Fibroblast of skin of right quadriceps (primary cell): ENCODE results near the gene TRAF2.

Source experiments
- DNase-seq: peaks from one replicate; pipeline ENCODE4 v3.0.0-alpha.2; 2013

Gene TRAF2

DNA sequence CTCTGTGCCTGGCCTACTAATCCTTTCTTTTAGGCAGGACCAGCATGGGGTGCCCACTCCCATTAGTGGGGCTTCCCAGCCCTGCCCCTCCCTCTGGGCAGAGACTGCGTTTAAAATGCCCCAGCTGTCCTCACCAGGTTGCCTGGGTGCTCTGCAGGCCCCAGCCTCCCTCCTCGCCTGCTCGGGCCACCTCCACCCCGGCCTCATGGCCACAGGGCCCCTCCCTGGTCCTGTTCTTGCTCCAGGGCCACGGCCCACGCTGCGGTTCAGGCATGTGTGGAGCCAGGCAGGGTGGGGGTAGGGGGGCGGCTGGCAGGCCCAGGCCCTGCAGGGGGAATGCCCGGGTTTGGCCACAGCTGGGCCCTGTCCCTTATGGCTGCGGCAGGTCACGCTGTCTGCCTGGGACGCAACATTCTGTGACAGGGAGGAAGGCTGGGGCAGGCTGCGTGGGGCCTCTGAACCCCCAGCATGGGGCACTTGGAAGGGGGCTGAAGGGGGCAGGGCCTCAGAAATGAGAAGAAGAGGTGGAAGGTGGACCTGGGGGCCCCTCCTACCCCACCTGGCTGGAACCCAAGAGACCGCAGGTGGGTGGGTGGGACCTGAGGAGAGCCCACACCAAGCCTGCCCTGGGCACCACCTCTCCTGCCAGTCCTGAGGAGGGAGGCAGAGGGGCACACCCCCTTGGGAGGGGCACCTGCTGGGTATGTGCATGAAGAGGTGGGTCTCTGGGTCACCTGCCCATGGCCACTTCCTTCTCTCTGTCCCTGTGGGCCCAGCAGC lies 65.4 kb downstream of the TRAF2 start, which contains the start of gene LCN12:
LCN12 (plus strand) TSS at position 733 of the 780 bp plus-strand sequence. CDS start 55 bp downstream, outside the sequence.
- no peak for DNase-seq

DNA sequence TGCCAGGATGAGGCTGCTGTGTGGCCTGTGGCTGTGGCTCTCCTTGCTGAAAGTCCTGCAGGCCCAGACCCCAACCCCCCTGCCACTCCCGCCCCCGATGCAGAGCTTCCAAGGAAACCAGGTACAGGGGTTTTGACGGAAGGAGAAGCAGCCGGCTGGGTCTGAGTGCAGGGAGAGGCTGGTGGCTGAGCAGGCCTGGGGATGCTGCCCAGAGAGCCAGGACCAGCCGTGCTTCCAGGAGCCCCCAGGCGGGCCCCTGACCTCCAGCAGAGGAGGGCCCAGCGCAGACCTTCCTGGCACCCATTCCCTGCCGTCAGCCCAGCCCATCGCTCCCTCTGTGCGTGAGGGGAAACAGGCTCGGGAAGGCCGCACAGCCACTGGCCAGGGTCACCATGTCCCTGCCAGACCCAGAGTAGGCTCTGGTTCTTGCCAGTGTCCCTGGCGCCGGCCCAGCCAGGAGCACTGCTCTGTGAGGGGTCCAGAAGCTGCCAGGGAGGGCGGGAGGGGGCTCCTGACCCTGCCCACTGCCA lies 66.1 kb downstream of the TRAF2 start:
- no peak for DNase-seq

DNA sequence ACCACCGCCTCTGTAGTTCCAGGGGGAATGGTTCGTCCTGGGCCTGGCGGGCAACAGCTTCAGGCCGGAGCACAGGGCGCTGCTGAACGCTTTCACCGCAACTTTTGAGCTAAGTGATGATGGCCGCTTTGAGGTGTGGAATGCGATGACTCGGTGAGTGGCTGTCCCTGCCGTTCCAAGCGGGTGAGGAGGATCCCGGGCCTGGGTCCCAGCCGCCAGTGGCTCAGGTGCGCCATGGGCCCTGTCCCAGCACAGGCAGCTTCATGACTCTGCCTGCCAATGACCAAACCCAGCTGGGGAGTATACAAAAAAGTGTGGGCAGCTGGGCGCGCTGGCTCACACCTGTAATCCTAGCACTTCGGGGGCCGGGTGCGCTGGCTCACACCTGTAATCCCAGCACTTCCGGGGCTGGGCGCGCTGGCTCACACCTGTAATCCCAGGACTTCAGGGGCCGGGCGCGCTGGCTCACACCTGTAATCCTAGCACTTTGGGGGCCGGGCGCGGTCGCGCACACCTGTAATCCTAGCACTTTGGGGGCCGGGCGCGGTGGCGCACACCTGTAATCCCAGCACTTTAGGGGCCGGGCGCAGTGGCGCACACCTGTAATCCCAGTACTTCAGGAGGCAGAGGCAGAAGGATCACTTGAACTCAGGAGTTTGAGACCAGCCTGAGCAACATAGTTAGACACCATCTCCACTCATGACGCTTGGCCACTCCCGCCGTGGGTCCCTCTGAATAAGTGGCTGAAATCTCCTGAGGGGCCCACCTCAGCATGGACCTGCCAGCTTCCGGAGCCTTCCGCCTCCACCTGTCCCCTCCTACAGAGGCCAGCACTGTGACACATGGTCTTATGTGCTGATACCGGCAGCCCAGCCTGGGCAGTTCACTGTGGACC lies 66.8 kb downstream of the TRAF2 start:
- DNase-seq, result no peak

DNA sequence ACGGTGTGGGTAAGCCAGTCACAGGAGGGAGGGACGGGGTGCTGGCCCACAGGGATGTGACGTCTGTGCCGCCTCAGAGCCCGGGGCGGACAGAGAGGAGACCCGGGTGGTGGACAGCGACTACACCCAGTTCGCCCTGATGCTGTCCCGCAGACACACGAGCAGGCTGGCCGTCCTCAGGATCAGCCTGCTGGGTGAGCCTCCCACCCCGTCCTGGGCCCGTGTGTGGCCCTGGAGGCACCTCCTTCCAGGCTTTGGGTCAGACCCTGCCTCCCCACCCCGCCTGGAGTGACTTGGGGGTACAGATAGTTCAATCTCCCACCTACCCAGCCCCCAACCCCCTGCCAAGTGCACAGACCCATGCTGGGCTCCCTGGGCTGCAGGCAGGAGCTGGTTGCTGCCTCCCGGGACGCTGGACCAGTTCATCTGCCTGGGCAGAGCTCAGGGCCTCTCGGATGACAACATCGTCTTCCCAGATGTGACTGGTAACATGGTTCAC lies 67.5 kb downstream of the TRAF2 start:
- DNase-seq, result no peak

DNA sequence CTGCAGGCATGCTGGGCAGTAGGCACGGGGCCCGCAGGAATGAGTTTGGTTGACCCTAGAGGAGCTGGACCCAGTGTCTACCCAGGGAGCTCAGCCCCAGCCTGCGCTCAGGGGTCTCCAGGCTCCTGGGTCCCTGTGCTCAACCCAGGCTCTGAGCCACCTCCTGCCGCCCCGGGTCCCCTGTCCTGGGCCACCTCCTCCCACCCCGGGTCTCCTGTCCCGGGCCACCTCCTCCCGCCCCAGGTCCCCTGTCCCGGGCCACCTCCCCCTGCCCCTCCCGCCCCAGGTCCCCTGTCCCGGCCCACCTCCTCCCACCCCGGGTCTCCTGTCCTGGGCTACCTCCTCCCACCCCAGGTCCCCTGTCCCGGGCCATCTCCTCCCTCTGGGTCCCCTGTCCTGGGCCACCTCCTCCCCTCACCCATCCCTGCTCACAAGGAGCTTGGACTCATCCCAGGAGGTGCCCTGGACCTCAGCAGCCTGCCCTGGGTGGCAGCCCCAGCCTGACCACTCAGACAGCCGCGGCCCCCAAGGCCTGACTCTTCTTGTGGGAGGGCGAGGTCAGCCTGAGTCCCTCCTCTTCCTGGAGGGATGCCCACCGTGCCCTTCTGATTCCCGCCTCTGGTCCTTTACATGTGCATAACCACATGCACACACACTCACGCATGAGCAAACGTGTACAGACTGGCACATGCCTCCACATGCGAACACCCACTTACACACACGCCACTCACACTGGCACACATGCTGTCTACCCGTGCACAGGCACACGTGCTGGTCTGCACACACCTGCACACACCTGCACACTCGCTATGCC lies 68.2 kb downstream of the TRAF2 start:
- DNase-seq, result no peak

DNA sequence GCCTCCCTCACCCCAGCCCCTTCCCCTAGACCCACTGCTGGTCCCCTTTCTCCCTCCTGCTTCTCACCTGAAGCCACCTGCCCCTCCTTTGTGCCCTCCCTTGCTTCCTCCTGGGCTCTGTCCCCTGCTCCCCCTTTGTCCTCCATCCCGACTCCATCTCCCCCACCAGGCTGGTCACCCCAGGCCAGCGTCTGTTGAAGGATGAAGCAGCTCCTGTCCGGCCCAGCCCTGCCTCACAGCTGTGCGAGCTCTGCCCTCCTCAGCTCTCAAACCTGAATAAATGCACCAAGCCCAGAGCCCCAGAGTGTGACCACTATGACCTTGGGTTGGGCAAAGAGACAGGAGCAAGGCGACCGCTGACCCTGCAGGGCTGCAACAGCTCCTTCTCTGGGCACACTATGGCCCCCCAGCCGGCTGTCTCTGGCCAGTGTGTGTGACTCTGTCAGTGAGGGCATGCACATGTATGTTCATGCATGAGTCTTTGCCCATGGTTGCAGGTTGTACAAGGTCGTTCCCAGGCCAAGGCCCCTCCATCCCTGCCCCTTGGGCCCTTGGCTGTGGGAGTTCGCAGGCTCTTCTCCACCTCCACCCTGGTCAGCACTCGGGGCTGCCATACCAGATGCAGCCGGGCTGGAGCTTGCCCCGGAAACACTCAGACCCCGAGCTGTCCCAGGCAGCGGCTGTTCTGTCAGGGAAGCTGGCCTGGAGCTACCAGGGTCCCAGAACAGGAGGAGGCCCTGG lies 69.1 kb downstream of the TRAF2 start:
- no peak for DNase-seq

DNA sequence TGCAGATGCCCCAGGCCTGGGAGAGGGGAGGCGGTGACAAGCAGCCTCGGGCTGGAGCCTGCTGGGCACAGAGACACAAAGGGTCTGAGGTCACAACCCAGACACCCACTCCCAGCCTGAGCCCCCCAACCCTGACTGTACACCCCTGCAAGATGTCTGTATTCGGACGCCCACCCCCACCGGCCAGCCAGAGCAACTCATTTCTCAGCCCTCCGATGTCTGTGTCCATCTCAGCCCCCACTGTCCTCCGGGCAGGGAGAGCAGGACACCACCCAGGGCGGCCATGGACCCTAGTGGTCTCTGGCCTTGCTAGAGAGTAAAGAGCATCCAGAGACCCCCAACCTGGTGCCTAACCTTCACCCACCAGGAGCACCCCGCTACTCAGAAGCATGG lies 69.6 kb downstream of the TRAF2 start:
- DNase-seq, result no peak

DNA sequence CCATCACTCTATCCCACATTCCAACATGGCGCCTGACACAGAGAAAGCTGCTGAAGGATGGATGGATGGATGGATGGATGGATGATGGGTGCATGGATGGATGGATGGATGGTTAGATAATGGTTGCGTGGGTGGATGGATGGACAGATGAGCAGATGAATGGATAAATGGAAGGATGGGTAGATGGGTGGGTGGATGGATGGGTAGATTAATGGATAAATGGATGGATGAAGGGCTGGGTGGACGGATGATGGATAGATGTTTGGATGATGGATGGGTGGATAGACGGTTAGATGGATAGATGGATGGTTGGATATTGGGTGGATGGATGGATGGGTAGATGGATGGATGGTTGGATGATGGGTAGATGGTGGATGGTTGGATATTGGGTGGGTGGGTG lies 70.3 kb downstream of the TRAF2 start:
- DNase-seq, result no peak

DNA sequence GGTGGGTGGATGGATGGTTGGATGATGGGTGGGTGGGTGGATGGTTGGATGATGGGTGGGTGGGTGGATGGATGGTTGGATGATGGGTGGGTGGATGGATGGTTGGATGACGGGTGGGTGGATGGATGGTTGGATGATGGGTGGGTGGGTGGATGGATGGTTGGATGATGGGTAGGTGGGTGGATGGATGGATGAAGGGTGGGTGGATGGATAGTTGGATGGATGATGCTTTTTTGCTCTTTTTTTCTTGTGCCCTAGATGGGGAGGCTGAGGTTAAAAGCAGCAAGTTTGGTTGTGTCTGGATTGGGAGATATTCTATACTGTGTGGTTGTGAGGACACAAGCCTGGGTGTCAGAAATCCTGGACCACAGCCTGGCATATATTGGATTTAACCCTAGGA lies 71.1 kb downstream of the TRAF2 start:
- DNase-seq, result no peak

DNA sequence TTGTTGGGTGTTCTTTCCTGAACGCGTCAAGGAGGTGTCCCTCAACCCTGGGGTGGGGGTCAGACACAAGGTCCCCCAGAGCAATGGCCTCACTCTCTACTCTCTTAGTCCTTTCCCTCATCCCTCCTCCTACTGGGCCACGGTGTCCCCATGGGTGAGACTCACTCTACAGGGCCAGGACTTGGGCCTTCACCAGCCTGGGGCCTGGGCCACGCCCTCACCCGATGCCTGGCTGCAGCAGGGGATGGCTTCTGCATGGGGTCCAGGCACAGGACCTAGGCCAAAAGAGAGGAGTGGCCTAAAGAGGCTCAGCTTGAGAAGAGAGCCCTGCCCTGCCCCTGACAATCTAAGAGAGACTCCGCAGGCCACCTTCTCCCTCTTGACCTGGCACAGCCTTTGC lies 71.6 kb downstream of the TRAF2 start:
- no peak for DNase-seq

DNA sequence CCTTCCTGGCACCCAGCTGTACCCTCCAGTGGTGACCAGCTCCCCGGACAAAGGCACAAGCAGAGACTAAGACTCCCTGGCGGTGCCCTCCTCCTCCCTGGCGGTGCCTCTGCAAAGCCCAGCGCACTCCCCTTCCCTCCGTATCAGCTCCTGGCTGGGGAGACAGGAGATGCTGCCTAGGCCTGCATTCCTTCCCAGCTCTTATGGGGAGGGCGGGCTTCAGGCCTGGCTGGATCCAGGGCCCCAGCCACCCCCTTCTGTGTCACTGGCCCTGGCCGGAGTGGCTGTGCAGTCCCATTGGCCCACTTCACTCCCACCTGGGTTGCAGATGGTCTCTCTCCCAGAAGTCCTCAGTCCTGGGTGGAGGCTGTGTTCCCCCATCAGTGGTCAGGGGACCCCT lies 72.2 kb downstream of the TRAF2 start:
- no peak for DNase-seq

DNA sequence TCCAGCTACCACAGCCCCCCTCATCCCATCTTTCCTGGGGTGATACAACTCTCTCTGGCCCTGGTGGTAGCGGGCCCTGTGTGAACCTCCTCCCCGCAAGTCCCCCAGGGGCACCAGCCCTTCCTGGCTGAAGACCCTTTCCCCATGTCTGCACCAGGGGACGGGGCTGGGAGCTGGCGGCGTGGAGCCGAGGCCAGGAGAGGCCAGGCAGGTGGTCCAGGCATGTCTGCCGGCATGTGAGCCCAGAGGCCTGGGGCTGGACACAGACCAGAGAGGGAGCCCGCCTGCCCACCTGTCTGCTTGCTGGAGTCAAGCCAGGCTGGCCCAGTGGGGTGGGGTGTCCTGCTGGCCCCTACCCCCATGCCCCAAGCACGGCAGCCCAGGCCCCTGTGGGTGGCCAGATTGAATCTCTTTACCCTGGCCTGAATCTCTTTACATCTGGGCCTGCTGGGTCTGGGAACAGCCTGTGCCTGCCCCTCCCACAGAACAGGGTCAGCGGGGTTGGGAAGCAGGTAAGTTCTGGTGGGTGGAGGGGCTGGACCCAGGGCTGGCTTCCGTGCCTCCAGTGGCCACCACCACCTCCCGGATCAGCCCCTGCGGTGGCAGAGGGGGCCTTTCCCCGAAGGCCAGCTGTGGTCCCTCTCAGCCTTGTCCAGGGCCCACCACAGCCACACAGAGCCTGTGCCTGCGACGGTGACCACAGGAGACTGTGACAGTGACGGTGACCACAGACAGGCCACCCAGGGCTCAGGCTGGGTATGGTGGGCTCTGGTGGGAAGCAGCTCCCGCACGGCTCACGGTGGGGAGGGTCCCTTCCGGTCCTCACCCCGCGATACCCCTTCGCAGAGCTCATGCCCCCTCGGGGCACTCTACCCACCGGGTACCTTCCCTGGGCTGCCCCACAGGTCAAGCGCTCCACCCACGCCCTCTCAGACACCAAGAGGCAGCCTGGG lies 72.9 kb downstream of the TRAF2 start:
- no peak for DNase-seq

DNA sequence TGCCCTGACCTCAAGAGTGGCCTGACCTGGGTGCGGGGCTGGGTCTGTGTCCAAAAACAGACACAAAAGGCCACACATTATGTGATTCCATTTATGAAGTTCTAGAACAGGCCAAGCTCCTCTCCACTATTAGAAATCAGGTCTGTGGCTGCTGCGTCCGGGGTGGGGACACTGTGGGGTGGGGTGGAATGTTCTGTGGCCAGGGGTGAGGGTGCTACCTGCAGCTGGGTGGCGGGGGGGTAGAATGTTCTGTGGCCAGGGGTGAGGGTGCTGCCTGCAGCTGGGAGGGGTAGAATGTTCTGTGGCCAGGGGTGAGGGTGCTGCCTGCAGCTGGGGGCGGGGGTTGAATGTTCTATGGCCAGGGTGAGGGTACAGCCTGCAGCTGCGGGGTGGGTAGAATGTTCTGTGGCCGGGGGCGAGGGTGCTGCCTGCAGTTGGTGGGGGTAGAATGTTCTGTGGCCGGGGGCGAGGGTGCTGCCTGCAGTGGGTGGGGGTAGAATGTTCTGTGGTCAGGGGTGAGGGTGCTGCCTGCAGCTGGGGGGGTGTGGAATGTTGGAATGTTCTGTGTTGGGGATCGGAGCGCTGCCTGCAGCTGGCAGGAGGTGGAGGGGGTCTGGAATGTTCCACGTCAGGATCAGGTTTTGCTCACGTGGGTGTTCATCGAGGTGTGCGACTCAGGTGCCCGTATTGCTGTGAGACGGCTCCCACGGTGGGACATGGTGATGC lies 74.1 kb downstream of the TRAF2 start:
- no peak for DNase-seq

DNA sequence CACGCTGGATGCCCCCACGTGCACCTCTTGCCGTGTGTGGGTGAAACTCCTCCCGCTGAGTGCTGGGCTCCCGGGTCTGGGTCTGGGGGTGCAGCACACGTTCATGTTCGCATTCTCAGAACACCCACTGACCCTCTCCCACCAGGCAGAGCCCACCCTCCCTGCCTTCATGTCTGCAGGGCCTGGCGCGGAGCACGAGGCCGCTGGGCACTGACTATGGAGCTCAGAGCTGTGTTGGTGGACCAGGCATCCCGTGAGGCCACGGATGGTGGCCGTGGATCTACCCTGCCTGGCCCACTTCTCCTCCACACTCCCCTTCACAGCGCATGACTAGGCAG lies 74.6 kb downstream of the TRAF2 start:
- DNase-seq, result no peak

DNA sequence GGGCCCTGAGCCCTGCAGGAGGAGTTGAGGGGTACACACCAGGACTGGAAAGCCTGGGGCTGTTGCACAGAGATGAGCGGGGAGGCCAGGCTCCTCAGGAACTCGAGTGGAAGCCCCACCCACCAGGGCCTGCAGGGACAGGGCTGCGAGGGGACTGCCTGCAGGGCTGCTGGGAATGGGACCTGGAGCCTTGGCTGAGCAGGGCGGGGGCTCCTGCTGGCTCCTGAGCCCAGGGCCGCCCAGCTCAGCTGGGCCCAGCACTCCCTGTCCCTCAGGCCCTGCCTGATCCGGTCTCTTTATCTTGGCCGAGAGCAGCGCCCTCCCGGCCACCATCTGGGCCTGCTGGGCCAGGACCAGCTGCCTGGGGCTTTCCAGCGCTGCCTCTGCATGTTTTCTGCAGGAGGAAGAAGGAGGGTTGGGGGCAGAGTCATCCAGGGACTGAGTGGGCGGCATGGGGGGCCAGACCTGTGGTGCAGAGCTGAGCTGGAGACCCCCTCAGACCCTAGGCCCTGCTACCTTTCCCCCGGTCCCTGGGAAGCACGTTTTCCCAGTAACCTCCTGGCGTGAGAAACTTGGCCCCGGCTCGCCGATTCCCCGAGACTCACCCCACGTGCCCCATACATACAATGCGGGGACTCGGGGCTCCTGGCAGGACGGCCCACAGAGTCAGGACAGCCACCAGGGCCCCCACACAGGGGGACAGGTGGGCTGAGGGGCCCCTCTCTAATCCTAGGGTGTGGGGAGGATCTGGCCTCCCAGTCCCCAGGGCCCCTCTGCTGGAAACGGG lies 75.2 kb downstream of the TRAF2 start:
- DNase-seq, result no peak

DNA sequence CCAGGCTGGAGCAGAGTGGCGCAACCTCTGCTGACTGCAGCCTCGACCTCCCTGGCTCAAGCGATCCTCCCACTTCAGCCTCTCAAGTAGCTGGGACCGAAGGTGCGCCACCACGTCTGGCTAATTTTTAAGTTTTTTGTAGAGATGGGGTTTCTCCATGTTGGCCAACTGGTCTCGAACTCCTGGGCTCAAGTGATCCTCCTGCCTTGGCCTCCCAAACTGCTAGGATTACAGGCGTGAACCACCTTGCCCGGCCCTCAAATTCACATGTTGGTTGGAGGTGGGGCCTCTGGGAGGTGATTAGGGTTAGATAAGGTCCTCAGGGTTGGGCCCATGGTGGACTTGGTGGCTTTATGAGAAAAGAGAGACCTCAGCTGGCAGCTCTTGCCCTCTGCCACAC lies 75.8 kb downstream of the TRAF2 start:
- DNase-seq, result no peak

DNA sequence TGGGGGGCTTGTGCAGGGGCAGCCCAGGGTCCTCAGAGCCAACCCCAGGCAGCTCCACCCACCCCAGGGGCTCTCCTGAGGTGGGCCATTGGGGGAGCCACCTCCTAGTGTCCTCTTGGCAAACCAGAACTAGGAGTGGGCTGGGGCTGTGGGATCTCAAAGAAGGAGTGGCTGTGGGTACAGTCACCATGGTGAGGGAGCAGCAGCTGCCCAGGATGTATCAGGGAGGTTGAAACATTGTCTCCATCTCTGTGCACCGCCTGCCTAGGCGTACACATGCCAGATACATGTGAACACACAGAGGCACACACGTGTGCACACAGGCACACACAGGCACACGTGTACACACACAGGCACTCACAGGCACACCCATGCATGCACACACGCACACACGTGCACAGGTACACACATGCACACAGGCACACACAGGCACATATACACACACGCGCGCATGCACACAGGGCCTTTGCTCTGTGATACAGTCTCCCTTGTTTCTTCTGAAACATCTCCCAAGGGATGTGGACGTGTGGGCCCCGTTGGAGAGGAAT lies 76.5 kb downstream of the TRAF2 start:
- DNase-seq, result no peak

DNA sequence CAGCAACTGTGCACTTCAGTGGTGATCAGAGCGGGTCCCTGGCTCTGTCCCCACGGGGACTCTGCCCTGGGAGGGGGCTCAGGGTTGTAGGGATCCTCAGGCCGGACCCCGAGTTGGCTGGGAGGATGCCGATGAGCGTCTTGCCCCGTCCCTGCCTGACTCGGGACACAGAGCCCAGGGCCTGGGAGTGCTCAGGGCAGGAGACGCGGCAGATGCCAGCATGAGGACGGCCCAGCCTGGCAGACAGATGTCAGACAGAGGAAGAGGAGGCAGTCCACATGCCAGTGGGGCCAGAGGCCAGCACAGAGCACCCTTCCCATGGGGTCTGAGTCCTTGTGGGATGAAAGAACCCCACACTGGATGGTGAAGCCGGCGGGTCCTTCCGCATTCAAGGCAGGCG lies 77.0 kb downstream of the TRAF2 start:
- no peak for DNase-seq

DNA sequence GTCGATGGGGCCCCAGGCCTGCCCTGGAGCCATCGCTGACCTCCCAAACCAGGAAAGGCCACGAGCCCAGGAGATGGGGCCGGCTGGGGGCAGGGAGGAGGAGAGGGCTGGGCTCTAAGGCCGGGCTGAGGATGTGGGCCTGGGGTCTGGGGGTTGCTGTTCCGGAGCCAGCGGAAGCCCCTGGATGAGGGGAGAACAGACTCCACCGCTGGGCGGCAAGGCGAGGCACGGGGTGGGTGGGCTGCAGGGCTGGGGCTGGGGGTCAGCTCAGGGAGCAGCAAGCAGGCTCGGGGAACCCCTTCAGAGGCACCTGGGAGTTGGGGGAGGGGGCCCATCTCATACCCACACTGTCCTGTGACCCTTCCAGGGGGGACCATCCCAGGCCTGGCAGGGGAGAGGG lies 77.4 kb downstream of the TRAF2 start:
- DNase-seq, result no peak
